Left kidney (tissue), 2 donors: ENCODE results near the gene ACER1. TPM values are rescaled to one million over a fixed set of nuclear protein-coding genes. Genes with fewer than 3 reads are reported as not detected.

Experiments
- DNase-seq: peaks from one replicate; pipeline ENCODE4 v3.0.0-alpha.2; 2013
- polyA plus RNA-seq: library from polyadenylated mRNA; unstranded; fragments of 120-200 nt; gene quantifications from one replicate; pipeline ENCODE4 v1.2.1, GENCODE V29; 2013; ENCODE audit not compliant: insufficient read length

Gene ACER1
- polyA plus RNA-seq, 1 donor: not detected

DNA sequence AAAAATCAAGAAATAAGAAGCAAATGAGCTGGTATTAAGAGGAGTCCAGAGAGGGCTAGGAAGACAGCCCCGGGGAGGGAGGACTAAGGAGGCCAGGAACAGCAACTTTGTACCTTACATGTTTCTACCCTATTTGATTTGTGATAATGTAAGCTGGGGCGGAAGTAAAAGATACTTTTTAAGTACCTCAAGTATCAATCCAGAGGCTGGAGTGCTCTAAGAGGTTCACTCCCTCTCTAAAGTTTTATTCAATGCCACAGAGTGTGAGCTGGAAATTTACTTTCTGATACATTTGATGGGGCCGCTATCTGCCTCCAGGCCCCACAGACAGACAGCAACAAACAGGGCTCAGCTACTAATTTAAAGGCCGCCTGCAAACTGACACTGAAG lies 65.0 kb downstream of the ACER1 start:
- DNase-seq: no peak

DNA sequence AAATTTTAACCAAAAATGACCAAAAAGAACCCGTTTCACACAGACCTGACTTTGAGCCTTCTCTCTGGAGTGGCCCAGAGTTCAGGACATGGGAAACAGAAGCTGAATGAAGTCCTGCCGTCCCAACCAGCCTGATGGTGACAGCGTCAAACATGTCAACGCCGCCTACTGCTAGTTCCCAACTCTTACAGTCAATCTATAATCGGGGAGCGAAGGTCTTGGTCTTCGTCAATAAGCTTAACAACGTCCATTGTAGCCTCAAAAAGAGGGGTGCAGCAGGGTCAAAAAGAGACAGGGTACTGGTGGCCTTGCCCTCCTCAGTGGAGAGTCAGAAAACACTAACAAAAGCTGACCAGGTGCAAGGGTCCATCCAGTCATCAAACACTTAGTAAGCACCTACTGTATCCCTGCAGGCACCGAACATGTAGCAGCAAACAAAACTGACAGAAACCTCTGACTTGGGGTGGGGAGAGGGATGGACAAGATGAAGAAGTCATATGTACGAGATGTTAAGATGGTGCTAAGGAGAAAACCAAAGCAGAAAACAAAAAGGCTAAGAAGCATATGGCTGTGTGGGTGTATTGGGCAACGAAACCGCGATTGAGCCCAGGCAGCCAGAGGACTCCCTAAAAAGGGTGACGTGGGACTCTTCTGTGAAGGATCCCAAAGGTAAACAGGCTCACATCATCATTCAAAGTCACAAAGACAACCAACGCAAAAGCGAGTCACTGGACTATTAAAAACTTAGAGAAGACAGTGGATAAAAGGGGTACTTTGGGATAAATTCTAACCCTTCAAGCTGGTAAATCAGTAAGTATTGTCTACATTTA lies 65.6 kb downstream of the ACER1 start:
- no peak for DNase-seq

DNA sequence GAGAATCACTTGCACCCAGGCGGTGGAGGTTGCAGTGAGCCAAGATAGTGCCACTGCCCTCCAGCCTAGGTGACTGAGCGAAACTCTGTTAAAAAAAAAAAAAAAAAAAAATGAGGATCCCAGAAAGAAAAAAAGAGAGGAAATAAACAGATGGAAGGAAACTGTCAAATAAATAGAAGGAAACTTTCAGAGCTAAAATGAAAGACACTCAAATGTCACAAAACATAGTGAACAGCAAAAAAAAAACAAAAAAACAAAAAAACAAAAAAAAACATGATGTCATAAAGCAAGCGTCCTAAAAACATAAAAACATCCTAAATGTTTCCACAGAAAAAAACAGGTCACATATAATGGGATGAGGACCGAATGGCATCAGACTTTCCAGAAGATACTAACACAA lies 68.6 kb downstream of the ACER1 start:
- DNase-seq: no peak

DNA sequence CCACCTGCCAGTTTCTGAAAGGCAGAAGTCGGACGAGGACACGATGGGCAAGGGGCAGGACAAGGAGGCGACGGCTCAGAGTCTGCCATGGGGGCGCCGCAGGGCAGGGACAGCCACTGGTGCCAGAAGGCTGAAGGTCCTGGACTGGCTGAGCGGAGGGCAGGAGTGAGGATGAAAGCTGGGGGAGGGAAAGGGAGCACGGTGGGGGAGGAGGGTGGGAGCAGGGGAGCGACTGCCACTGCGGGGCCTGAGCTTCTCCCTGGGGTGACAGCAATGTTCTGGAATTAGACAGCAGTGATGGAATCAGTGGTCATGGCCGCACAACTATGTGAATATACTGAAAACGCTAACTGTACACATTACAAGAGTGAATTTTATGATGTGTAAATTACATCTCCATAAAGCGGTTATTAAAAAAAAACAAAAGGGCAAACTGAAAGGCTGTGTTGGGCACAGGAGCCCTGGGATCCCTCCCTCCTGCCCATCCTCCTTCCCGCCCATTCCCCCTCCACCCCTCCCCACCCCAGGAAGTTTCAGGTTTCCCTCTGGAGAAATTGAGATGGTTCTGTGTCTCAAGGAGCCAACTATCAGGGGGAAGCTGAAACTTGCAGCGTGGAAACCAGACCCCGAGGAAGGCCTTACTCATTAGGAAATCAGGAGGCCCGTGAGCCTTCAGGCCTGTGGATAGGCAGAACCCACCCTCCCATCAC lies 69.5 kb downstream of the ACER1 start:
- DNase-seq: no peak

DNA sequence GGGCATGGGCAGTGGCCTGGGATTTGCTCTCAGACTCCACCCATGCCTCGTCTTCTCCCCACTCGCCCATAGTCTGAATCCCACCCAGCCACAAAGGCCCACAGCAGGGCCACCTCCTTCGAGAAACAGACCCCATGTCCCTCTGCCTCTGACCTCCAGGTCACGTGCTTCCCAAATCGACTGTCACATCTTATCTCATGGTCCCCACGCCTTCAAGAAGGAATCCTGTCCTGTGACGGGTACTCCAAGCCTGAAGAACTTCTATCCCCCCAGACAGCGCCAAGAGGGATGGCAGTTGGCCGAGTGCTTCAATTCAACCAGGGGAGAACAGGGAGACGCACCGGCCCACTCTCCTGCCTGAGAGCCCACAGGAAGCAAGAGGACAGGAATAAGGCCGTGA lies 70.1 kb downstream of the ACER1 start:
- DNase-seq: no peak

GRCh38 chr19:6262519-6262918 lies 70.9 kb downstream of the ACER1 start:
- DNase-seq: no peak

DNA sequence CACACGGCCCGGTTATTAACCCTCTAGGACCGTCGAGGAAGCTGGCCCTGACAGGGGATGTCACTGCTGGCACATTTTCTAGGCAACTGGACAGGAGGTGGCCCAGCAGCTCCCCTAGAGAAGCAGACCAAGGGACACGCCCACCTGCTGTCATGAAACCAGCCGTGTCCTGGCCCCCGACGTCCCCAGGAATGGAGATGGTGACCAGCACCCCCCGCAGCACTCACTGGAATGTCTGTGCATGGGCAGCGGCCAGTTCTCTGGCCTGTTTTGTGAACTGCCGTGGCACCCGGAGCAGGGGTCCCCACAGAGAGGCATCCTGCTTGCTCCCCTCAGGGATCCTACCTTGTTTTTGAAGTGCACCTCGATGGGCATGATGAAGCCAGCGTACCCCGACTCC lies 71.5 kb downstream of the ACER1 start:
- no peak for DNase-seq

GRCh38 chr19:6260912-6261650 lies 72.3 kb downstream of the ACER1 start:
- DNase-seq: no peak

DNA sequence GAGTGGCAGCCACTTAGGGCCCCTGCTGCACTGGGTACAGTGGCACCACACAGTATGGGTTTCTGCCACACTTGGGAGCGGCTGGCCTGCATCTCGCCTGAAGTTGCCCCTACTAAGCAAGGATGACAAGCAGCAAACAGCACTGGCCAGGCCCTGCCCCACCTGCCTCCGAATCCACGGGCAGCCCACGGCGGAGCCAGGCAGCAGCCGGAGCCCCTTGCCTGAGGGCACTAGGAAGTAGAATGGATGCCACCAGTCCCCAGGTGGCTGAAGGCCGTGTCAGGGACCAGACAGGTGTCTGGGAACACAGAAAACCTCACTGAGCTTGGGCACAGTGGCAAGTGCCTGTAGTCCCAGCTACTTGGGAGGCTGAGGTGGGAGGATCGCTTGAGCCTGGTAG lies 73.0 kb downstream of the ACER1 start:
- no peak for DNase-seq

GRCh38 chr19:6259312-6259861 lies 74.0 kb downstream of the ACER1 start:
- no peak for DNase-seq

DNA sequence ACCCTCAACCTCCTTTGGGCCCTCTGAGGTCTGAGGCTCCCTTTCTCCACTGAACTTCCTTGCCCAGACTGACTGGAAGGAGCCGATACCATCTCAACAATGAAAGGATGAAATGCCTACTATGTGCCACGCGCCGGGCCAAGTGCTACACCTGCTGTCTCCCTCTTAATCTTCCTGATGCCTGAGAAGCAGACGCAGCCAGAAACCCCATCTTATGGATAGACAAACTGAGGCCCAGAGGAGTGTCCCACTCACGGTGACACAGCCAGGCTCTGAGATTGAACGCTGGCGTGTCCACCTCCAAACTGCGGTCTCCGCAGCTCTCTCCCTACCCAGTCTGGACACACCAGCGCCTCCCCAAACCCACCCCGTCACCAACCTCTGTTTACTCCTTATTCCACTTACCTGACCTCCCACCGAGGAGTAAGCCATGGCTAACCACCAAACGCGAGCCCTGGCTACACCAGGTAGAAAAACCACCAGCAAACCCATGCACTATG lies 74.5 kb downstream of the ACER1 start:
- no peak for DNase-seq

Other genes with a start within 250 kb of the ACER1 start
- 9.2 TPM for gene RFX2, start 223.1 kb downstream of the ACER1 start, polyA plus RNA-seq
- gene ACSBG2, start 197.9 kb downstream of the ACER1 start, polyA plus RNA-seq: 4.1 TPM
- 67.6 TPM for gene MLLT1, start 53.6 kb downstream of the ACER1 start, polyA plus RNA-seq
- gene CLPP, start 27.9 kb upstream of the ACER1 start, polyA plus RNA-seq: 47.5 TPM
- gene ALKBH7, start 39.2 kb upstream of the ACER1 start, polyA plus RNA-seq: 35.1 TPM
- 2.4 TPM for gene PSPN, start 42.3 kb upstream of the ACER1 start, polyA plus RNA-seq
- gene GTF2F1, start 59.6 kb upstream of the ACER1 start, polyA plus RNA-seq: 69.9 TPM
- gene KHSRP, start 91.2 kb upstream of the ACER1 start, polyA plus RNA-seq: 280 TPM
- 1.0 TPM for gene SLC25A41, start 100.2 kb upstream of the ACER1 start, polyA plus RNA-seq
- gene SLC25A23, start 126.2 kb upstream of the ACER1 start, polyA plus RNA-seq: 70.8 TPM
- 21.8 TPM for gene CRB3, start 130.7 kb upstream of the ACER1 start, polyA plus RNA-seq
- 36.7 TPM for gene DENND1C, start 148.2 kb upstream of the ACER1 start, polyA plus RNA-seq
- gene TUBB4A, start 168.7 kb upstream of the ACER1 start, polyA plus RNA-seq: 27.6 TPM
- 0.20 TPM for gene TNFSF9, start 197.4 kb upstream of the ACER1 start, polyA plus RNA-seq